MM.1S (cell line): ENCODE data around the gene ZC3H4.

ENCODE experiments used
- EZH2phosphoT487 ChIP-seq: fragments of 300-600 bp; sonication (generic); IDR thresholded peaks from 2 replicates; pipeline ENCODE4 v1.6.1; 2018; ENCODE audit warnings: antibody characterized with exemption, low read length
- TF ChIP-seq, protein P1 (sequence below): fragments of 300-600 bp; sonication (generic); IDR thresholded peaks from 2 replicates; pipeline ENCODE4 v1.5.1; 2016; ENCODE audit warnings: antibody characterized with exemption, low read length, mixed read lengths

DNA sequence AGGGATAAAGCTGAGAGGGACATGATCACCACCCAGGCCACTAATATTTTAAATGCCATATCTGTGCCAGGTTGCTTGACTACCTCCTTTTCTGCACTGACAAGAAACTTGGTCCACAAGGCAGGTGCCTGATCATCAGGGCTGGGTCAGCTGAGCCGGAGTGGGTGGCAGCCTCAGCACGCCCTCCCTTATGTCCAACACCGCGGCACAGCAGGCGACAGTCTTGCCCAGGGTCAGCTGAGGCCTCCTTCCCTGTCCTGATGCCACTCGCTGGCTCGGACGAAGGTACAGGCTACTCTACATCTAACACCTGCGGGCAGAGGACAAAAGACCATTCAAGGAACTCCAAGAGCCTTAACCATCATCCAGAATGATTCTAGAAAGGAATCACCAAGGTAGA, 16.9 kb downstream of the ZC3H4 start:
- TF ChIP-seq, protein P1, sequence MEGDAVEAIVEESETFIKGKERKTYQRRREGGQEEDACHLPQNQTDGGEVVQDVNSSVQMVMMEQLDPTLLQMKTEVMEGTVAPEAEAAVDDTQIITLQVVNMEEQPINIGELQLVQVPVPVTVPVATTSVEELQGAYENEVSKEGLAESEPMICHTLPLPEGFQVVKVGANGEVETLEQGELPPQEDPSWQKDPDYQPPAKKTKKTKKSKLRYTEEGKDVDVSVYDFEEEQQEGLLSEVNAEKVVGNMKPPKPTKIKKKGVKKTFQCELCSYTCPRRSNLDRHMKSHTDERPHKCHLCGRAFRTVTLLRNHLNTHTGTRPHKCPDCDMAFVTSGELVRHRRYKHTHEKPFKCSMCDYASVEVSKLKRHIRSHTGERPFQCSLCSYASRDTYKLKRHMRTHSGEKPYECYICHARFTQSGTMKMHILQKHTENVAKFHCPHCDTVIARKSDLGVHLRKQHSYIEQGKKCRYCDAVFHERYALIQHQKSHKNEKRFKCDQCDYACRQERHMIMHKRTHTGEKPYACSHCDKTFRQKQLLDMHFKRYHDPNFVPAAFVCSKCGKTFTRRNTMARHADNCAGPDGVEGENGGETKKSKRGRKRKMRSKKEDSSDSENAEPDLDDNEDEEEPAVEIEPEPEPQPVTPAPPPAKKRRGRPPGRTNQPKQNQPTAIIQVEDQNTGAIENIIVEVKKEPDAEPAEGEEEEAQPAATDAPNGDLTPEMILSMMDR, result no peak
- no peak for TF ChIP-seq EZH2phosphoT487
